OCI-LY1 (cell line): ENCODE data around the gene RTP1.

ENCODE experiments used
- EZH2 ChIP-seq: fragments of 200-600 bp; sonication (generic), shearing (Covaris generic); IDR thresholded peaks from 2 replicates; pipeline ENCODE4 v1.8.0; 2017; ENCODE audit warnings: borderline replicate concordance, mixed run types, mild to moderate bottlenecking, antibody characterized with exemption, low read length, moderate library complexity, mixed read lengths
- TF ChIP-seq, protein P1 (sequence below): fragments of 200-600 bp; sonication (generic), shearing (Covaris generic); IDR thresholded peaks from 2 replicates; pipeline ENCODE4 v1.5.1; 2017; ENCODE audit warnings: mild to moderate bottlenecking, antibody characterized with exemption, low read length, moderate library complexity, mixed read lengths

DNA sequence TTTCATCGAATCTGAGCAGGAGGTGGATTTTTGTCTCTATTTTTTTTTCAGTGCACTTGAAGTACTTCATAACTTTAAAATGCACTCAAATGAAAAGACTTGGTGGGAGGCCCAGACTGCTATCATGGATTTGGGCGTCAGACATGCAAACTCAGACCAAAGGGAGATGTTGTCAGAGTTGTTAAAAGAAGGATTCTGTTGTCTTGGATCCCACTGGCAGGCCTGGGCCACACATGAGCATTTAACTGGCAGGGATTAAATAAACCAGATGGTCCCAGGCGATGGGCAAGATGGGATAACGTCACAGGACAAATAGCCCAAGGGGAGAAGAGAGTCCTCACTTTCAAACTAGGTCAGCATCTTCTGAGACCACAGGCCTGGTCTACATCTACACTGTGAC is 15.4 kb downstream of the RTP1 start:
- TF ChIP-seq, protein P1, sequence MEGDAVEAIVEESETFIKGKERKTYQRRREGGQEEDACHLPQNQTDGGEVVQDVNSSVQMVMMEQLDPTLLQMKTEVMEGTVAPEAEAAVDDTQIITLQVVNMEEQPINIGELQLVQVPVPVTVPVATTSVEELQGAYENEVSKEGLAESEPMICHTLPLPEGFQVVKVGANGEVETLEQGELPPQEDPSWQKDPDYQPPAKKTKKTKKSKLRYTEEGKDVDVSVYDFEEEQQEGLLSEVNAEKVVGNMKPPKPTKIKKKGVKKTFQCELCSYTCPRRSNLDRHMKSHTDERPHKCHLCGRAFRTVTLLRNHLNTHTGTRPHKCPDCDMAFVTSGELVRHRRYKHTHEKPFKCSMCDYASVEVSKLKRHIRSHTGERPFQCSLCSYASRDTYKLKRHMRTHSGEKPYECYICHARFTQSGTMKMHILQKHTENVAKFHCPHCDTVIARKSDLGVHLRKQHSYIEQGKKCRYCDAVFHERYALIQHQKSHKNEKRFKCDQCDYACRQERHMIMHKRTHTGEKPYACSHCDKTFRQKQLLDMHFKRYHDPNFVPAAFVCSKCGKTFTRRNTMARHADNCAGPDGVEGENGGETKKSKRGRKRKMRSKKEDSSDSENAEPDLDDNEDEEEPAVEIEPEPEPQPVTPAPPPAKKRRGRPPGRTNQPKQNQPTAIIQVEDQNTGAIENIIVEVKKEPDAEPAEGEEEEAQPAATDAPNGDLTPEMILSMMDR, result no peak
- no peak for TF ChIP-seq EZH2
